MCF 10A (cell line): ENCODE measurements around the gene NFIA. TPM values are rescaled to one million over a fixed set of nuclear protein-coding genes. Genes with fewer than 3 reads are reported as not detected.
"Not testable (repeated sequence)": the region's sequence is repeated elsewhere in the genome, so short reads cannot be mapped to it uniquely, and the experiment has no call there.

Experiments
- BruUV-seq: library from RNA; stranded (reverse); fragments of 400-500 nt; replicated peaks from 2 replicates; lab custom pipeline; 2021; lab: Mats Ljungman, UMichigan
- CTCF ChIA-PET: fragments of 300-600 bp; sonication (Branson Sonifier 250); formaldehyde crosslinking; extraction: SDS; loops from one replicate; lab custom pipeline; 2021; ENCODE audit warnings: antibody characterized with exemption, inconsistent platforms; lab: Yijun Ruan, JAX
- POLR2A ChIA-PET: fragments of 300-600, 350-650 bp; sonication (Branson Sonifier 250); formaldehyde crosslinking; extraction: SDS; loops from one replicate; lab custom pipeline; 2020; ENCODE audit warnings: antibody characterized with exemption, inconsistent platforms; lab: Yijun Ruan, JAX
- DNase-seq: peaks from one replicate; pipeline ENCODE4 v3.0.0-alpha.2; 2018; ENCODE audit not compliant: unreplicated experiment
- H3K27ac Mint-ChIP-seq: one replicate; pipeline ENCODE4 v1.8.0; 2022; ENCODE audit warnings: mild to moderate bottlenecking, low read depth, mixed read lengths; ENCODE audit not compliant: unreplicated experiment
- H3K27me3 Mint-ChIP-seq: one replicate; pipeline ENCODE4 v1.8.0; 2022; ENCODE audit warnings: mixed read lengths; ENCODE audit not compliant: insufficient read depth, unreplicated experiment
- H3K36me3 Mint-ChIP-seq: one replicate; pipeline ENCODE4 v1.8.0; 2022; ENCODE audit warnings: mild to moderate bottlenecking, moderate library complexity, mixed read lengths; ENCODE audit not compliant: insufficient read depth, unreplicated experiment
- H3K4me1 Mint-ChIP-seq: one replicate; pipeline ENCODE4 v1.8.0; 2022; ENCODE audit warnings: mixed read lengths; ENCODE audit not compliant: insufficient read depth, unreplicated experiment
- H3K4me3 Mint-ChIP-seq: one replicate; pipeline ENCODE4 v1.8.0; 2022; ENCODE audit warnings: mild to moderate bottlenecking, moderate library complexity, mixed read lengths; ENCODE audit not compliant: unreplicated experiment
- H3K9me3 Mint-ChIP-seq: one replicate; pipeline ENCODE4 v1.8.0; 2022; ENCODE audit warnings: mixed read lengths; ENCODE audit not compliant: unreplicated experiment
- CTCF ChIP-seq: fragments of 200-600 bp; IDR thresholded peaks from one replicate; pipeline ENCODE4 v1.8.0; 2022; ENCODE audit warnings: antibody characterized with exemption, mild to moderate bottlenecking; ENCODE audit not compliant: unreplicated experiment
- intact Hi-C: fragments of 100-400 bp; cut with micrococcal nuclease; formaldehyde crosslinking; loops from 2 replicates; pipeline ENCODE4 v1.14.1; 2022
- total RNA-seq: library from RNA; stranded (reverse); gene quantifications from 2 replicates; pipeline ENCODE4 v1.2.3, GENCODE V29; 2022

NFIA gene
- total RNA-seq, 1 experiment from 2014 or later, result 54.8 TPM

- ChIA-PET POLR2A (interaction anchor here (1.1 to 7.9 kb wide), 3 partner anchors 13 to 46 kb away, joined by 3 to 86 read pairs (median 14); partner anchors contain the start of gene NFIA), CTCF (interaction anchor here (0.6 kb wide), 1 partner anchor 22 kb away, joined by 4 read pairs; no protein-coding TSS in a partner anchor)
- peaks cover 6% of the 10 kb centered on the region for H3K36me3 Mint-ChIP-seq
- peaks cover 45% of the 10 kb centered on the region for H3K4me1 Mint-ChIP-seq
- no TSS peak for BruUV-seq
- TF ChIP-seq CTCF, result no peak
- no peak overlapping the region for H3K27ac Mint-ChIP-seq
- no peak overlapping the region for H3K4me3 Mint-ChIP-seq
- H3K27me3 Mint-ChIP-seq, result no peaks in the 10 kb centered on the region
- DNase-seq, result no peak
- intact Hi-C loops, result no loop called here
- no peaks in the 10 kb centered on the region for H3K9me3 Mint-ChIP-seq
These were observed 43.5 kb downstream of the NFIA start for GRCh38 chr1:61125895-61126294.

GRCh38 chr1:61126843-61127242 lies 44.5 kb downstream of the NFIA start:
- DNase-seq, H3K27me3 Mint-ChIP-seq, H3K4me3 Mint-ChIP-seq, H3K27ac Mint-ChIP-seq, H3K9me3 Mint-ChIP-seq, intact Hi-C loops, BruUV-seq, H3K36me3 Mint-ChIP-seq: not testable (repeated sequence)
- H3K4me1 Mint-ChIP-seq, result peaks cover 40% of the 10 kb centered on the region
- ChIA-PET CTCF (interaction anchor here (1.5 kb wide), 1 partner anchor 9 kb away, joined by 6 read pairs; no protein-coding TSS in a partner anchor), POLR2A (interaction anchor here (1.1 kb wide), 1 partner anchor 14 kb away, joined by 3 read pairs; no protein-coding TSS in a partner anchor)

- TF ChIP-seq CTCF, result no peak
- intact Hi-C loops, result no loop called here
- no peak for DNase-seq
- ChIA-PET POLR2A (interaction anchor here (1.0 to 4.2 kb wide), 6 partner anchors 9 to 38 kb away, joined by 3 to 16 read pairs (median 4); no protein-coding TSS in a partner anchor), CTCF (interaction anchor here (1.3 to 1.6 kb wide), 2 partner anchors 9 to 152 kb away, joined by 4 read pairs; no protein-coding TSS in a partner anchor)
- no TSS peak for BruUV-seq
- Mint-ChIP-seq H3K4me1 (peaks cover 26% of the 10 kb centered on the region), H3K9me3 (no peaks in the 10 kb centered on the region), H3K36me3 (peaks cover 6% of the 10 kb centered on the region), H3K27ac (no peak overlapping the region), H3K27me3 (no peaks in the 10 kb centered on the region), H3K4me3 (no peak overlapping the region)
These were observed 48.1 kb downstream of the NFIA start for GRCh38 chr1:61130338-61131000.

GRCh38 chr1:61131248-61131647 lies 48.9 kb downstream of the NFIA start:
- H3K9me3 Mint-ChIP-seq, result no peaks in the 10 kb centered on the region
- POLR2A ChIA-PET, result interaction anchor here (0.6 to 4.2 kb wide), 5 partner anchors 9 to 404 kb away, joined by 3 to 16 read pairs (median 4); no protein-coding TSS in a partner anchor
- BruUV-seq, result no TSS peak

More at GRCh38 chr1:61131248-61131647, 48.9 kb downstream of the NFIA start:
- TF ChIP-seq CTCF, result no peak
- CTCF ChIA-PET, result interaction anchor here (0.7 to 1.6 kb wide), 2 partner anchors 9 to 32 kb away, joined by 3 to 4 read pairs; no protein-coding TSS in a partner anchor
- Mint-ChIP-seq H3K36me3 (peaks cover 2% of the 10 kb centered on the region), H3K27me3 (no peaks in the 10 kb centered on the region), H3K4me3 (no peak overlapping the region), H3K4me1 (peaks cover 23% of the 10 kb centered on the region), H3K27ac (no peak overlapping the region)
- intact Hi-C loops, result no loop called here
- DNase-seq, result no peak
